NT2/D1 (cell line): ENCODE results near the gene PRIMA1.

Source experiments
- SUZ12 ChIP-seq: IDR thresholded peaks from 2 replicates; pipeline ENCODE4 v1.6.1; 2011; ENCODE audit not compliant: insufficient read length, insufficient read depth; ENCODE audit errors: extremely low read depth
- YY1 ChIP-seq: IDR thresholded peaks from 2 replicates; pipeline ENCODE4 v1.6.1; 2011; ENCODE audit not compliant: insufficient read length, insufficient read depth
- ZNF274 ChIP-seq: IDR thresholded peaks from 2 replicates; pipeline ENCODE4 v1.6.1; 2011; ENCODE audit warnings: mild to moderate bottlenecking, low read depth, low read length

- no peak for TF ChIP-seq SUZ12
- TF ChIP-seq YY1: no peak
- no peak for TF ChIP-seq ZNF274
These were observed 85.3 kb downstream of the PRIMA1 start for GRCh38 chr14:93702946-93703345.
